ENCODE results near the gene DTWD1.

DNA sequence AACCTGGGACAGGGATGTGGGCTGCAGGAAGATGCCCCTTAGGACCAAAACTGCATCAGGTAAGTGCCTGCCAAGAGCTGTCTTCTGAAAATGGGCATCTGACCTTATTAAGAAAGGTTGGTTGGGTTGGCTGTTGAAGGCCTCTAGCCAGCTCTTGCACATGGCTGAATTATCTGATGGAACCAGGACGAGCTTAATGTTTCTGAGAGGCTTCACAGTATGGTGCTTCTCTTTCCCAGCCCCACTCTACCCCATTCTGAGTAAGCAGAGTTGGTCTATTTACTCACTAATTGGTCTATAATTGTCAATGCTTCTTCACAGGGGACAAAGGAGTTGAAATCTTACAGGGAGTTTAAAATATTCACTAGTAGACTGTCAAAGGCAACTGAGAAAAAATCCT, 48.4 kb downstream of the DTWD1 start:
- TF ChIP-seq, protein P1, sequence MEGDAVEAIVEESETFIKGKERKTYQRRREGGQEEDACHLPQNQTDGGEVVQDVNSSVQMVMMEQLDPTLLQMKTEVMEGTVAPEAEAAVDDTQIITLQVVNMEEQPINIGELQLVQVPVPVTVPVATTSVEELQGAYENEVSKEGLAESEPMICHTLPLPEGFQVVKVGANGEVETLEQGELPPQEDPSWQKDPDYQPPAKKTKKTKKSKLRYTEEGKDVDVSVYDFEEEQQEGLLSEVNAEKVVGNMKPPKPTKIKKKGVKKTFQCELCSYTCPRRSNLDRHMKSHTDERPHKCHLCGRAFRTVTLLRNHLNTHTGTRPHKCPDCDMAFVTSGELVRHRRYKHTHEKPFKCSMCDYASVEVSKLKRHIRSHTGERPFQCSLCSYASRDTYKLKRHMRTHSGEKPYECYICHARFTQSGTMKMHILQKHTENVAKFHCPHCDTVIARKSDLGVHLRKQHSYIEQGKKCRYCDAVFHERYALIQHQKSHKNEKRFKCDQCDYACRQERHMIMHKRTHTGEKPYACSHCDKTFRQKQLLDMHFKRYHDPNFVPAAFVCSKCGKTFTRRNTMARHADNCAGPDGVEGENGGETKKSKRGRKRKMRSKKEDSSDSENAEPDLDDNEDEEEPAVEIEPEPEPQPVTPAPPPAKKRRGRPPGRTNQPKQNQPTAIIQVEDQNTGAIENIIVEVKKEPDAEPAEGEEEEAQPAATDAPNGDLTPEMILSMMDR (conservative IDR thresholded peaks at IDR 0.05) = no peak
- TF ChIP-seq EZH2 (IDR thresholded peaks at IDR 0.05; ENCODE audit: low read depth) = no peak
